Measurements from ENCODE around the gene ZPBP.

- no peak for TF ChIP-seq CTCF (conservative IDR thresholded peaks at IDR 0.05; ENCODE audit: low read length)
- no peak for TF ChIP-seq EZH2phosphoT487 (IDR thresholded peaks at IDR 0.05; ENCODE audit: borderline replicate concordance)
Observed at GRCh38 chr7:50101873-50102272, 8.8 kb upstream of the ZPBP start.

All from Loucy (cell line).